Kidney (tissue), 14 donors: Measurements from ENCODE around the gene ASGR1. TPM values are rescaled to one million over a fixed set of nuclear protein-coding genes. Genes with fewer than 3 reads are reported as not detected.
A peak's percentile ranks its signal among the peaks of the same experiment; 100 is the strongest.

Experiments
- DNase-seq, 5 donors: peaks; one replicate each; pipeline ENCODE4 v3.0.0-alpha.2; 2013 to 2020
- FAIRE-seq: peaks from 2 replicates; lab custom pipeline; 2012; peaks lifted over from hg19 to GRCh38; lab: Jason Lieb, UNC
- H3K27ac ChIP-seq, 2 donors: one replicate each; pipeline ENCODE4 v1.7.0; 2013; ENCODE audit warnings: low read depth in 2 of 2, low read length in 2 of 2, inconsistent platforms in 1 of 2
- H3K27me3 ChIP-seq: one replicate; pipeline ENCODE4 v1.7.1; 2013; ENCODE audit warnings: low read length, inconsistent platforms; ENCODE audit not compliant: control insufficient read depth, insufficient read depth
- H3K36me3 ChIP-seq, 3 donors: one replicate each; pipeline versions ENCODE4 v1.7.0 to v1.7.1; 2013; ENCODE audit warnings: low read length in 3 of 3, control low read depth in 1 of 3, inconsistent platforms in 1 of 3; ENCODE audit not compliant: insufficient read depth in 3 of 3, control insufficient read depth in 2 of 3
- H3K4me1 ChIP-seq, 3 donors: one replicate each; pipeline versions ENCODE4 v1.7.0 to v1.7.1; 2013; ENCODE audit warnings: low read length in 3 of 3, inconsistent platforms in 1 of 3, low read depth in 1 of 3; ENCODE audit not compliant: control insufficient read depth in 2 of 3, insufficient read depth in 2 of 3
- H3K4me3 ChIP-seq, 3 donors: one replicate each; pipeline versions ENCODE4 v1.7.0 to v1.8.1; 2013; ENCODE audit warnings: low read length in 3 of 3, control low read depth in 1 of 3, inconsistent platforms in 1 of 3
- H3K9ac ChIP-seq, 3 donors: one replicate each; pipeline versions ENCODE4 v1.7.0 to v1.7.1; 2013; ENCODE audit warnings: low read length in 3 of 3, control low read depth in 1 of 3, inconsistent platforms in 1 of 3
- H3K9me3 ChIP-seq, 3 donors: one replicate each; pipeline versions ENCODE4 v1.7.0 to v1.7.1; 2013; ENCODE audit warnings: low read length in 3 of 3, control low read depth in 1 of 3, inconsistent platforms in 1 of 3; ENCODE audit not compliant: control insufficient read depth in 2 of 3, insufficient read depth in 1 of 3
- CTCF ChIP-seq: IDR thresholded peaks from 3 replicates; pipeline ENCODE4 v1.5.1; 2012; ENCODE audit warnings: mild to moderate bottlenecking, moderate library complexity, borderline replicate concordance; ENCODE audit not compliant: insufficient read depth; ENCODE audit errors: extremely low read depth
- intact Hi-C: fragments of 100-400 bp; cut with DNase I; formaldehyde crosslinking; loops from one replicate; pipeline ENCODE4 v1.11.1; 2022
- polyA plus RNA-seq: library from polyadenylated mRNA; stranded (reverse); fragments of 350-450 nt; fragmentation: Illumina TruSeq; extraction: RNeasy Lipid Tissue Mini Kit (QIAGEN cat#74804); gene quantifications from one replicate; pipeline ENCODE4 v1.2.3, GENCODE V29; 2014; ENCODE audit warnings: low read depth, low replicate concordance; ENCODE audit not compliant: insufficient read depth
- total RNA-seq: library from RNA; stranded (reverse); fragmentation: NEBNext Ultra II Directional; extraction: Animal tissue kit (Norgen Biotek cat#: 25700); gene quantifications from one replicate; pipeline ENCODE4 v1.2.1, GENCODE V29; 2021
- donor health status: control.
- donor health status: control.
- donor health status: control.
- donor health status: control.
- donor health status: control.
- donor health status: DM: yes; HTN: yes; CAD: no.
- donor health status: Normal renal cell carcinoma (clear cell type).

ASGR1 gene
- total and polyA plus RNA-seq, 2 donors from 2014 or later, result 1.4 to 2.1 TPM

- Histone ChIP-seq H3K9ac (no peak overlapping the region), H3K4me1 (no peaks in the 10 kb centered on the region), H3K9me3 (no peaks in the 10 kb centered on the region), H3K27ac (no peak overlapping the region), H3K27me3 (no peaks in the 10 kb centered on the region), H3K4me3 (no peak overlapping the region), H3K36me3 (peaks cover 0 to 6% (median 0%) of the 10 kb centered on the region in 3 donors)
- DNase-seq, result peak in 1 of 5 donors; percentile 1
- TF ChIP-seq CTCF, result no peak
- no peak for FAIRE-seq
- intact Hi-C loops, result no loop called here
Measured at GRCh38 chr17:7191069-7191468, 11.9 kb upstream of the ASGR1 start.

GRCh38 chr17:7190276-7190917 is 11.2 kb upstream of the ASGR1 start:
- H3K9me3 ChIP-seq, result no peaks in the 10 kb centered on the region
- no peak overlapping the region for H3K4me3 ChIP-seq
- FAIRE-seq (no peak), DNase-seq (peak in 3 of 5 donors; percentile 7 to 54 (median 8))
- no peak overlapping the region for H3K27ac ChIP-seq
- intact Hi-C loops, result no loop called here
- H3K36me3 ChIP-seq, result peaks cover 0 to 3% (median 0%) of the 10 kb centered on the region in 3 donors
- TF ChIP-seq CTCF, result no peak
- no peaks in the 10 kb centered on the region for H3K4me1 ChIP-seq
- H3K27me3 ChIP-seq, result no peaks in the 10 kb centered on the region
- no peak overlapping the region for H3K9ac ChIP-seq

- H3K9ac ChIP-seq, result no peak overlapping the region
- no peaks in the 10 kb centered on the region for H3K27me3 ChIP-seq
- FAIRE-seq (no peak), DNase-seq (no peak)
- H3K36me3 ChIP-seq, result no peaks in the 10 kb centered on the region
- H3K27ac ChIP-seq, result no peak overlapping the region
- H3K4me1 ChIP-seq, result peaks cover 0 to 3% (median 3%) of the 10 kb centered on the region in 3 donors
- intact Hi-C loops, result no loop called here
- TF ChIP-seq CTCF, result no peak
- no peaks in the 10 kb centered on the region for H3K9me3 ChIP-seq
- H3K4me3 ChIP-seq, result no peak overlapping the region
Measured at GRCh38 chr17:7186241-7186640, 7.1 kb upstream of the ASGR1 start.
